H9 (cell line): Measurements from ENCODE around the gene SECTM1. TPM values are rescaled to one million over a fixed set of nuclear protein-coding genes. Genes with fewer than 3 reads are reported as not detected.

ENCODE experiments used
- DNase-seq: peaks from one replicate; pipeline ENCODE4 v3.0.0-alpha.2; 2017
- H2AFZ ChIP-seq: one replicate; pipeline ENCODE4 v1.6.1; 2013; ENCODE audit warnings: mild to moderate bottlenecking, low read length, control low read depth, moderate library complexity
- H2AK5ac ChIP-seq: 2 replicates; pipeline ENCODE4 v1.6.1; 2013; ENCODE audit warnings: low read length, control low read depth, mixed read lengths; ENCODE audit not compliant: insufficient read length
- H2BK120ac ChIP-seq: one replicate; pipeline ENCODE4 v1.6.1; 2013; ENCODE audit warnings: low read depth, mild to moderate bottlenecking, low read length, control low read depth, inconsistent platforms; ENCODE audit not compliant: poor library complexity, severe bottlenecking
- H2BK12ac ChIP-seq: 2 replicates; pipeline ENCODE4 v1.6.1; 2013; ENCODE audit warnings: low read length, control low read depth, mixed read lengths, low read depth; ENCODE audit not compliant: insufficient read length
- H2BK15ac ChIP-seq: 2 replicates; pipeline ENCODE4 v1.6.1; 2013; ENCODE audit warnings: low read depth, low read length, control low read depth
- H2BK20ac ChIP-seq: one replicate; pipeline ENCODE4 v1.6.1; 2013; ENCODE audit warnings: low read depth, mild to moderate bottlenecking, low read length, control low read depth, inconsistent platforms; ENCODE audit not compliant: poor library complexity, severe bottlenecking
- H2BK5ac ChIP-seq: 2 replicates; pipeline ENCODE4 v1.6.1; 2013; ENCODE audit warnings: low read length, control low read depth, mixed read lengths; ENCODE audit not compliant: insufficient read length
- H3K14ac ChIP-seq: 2 replicates; pipeline ENCODE4 v1.6.1; 2013; ENCODE audit warnings: low read length, control low read depth; ENCODE audit not compliant: insufficient read depth
- H3K18ac ChIP-seq: 2 replicates; pipeline ENCODE4 v1.6.1; 2013; ENCODE audit warnings: low read depth, mild to moderate bottlenecking, mixed read lengths, low read length, control low read depth; ENCODE audit not compliant: insufficient read length
- H3K23ac ChIP-seq: 2 replicates; pipeline ENCODE4 v1.6.1; 2013; ENCODE audit warnings: low read length, control low read depth, mixed read lengths, low read depth; ENCODE audit not compliant: insufficient read length
- H3K23me2 ChIP-seq: 2 replicates; pipeline ENCODE4 v1.6.1; 2013; ENCODE audit warnings: low read depth, mild to moderate bottlenecking, mixed read lengths, low read length, control low read depth; ENCODE audit not compliant: insufficient read length, poor library complexity, severe bottlenecking
- H3K27ac ChIP-seq: 2 replicates; pipeline ENCODE4 v1.5.1; 2013; ENCODE audit warnings: low read length, control low read depth, mixed read lengths, low read depth; ENCODE audit not compliant: insufficient read length
- H3K27me3 ChIP-seq: 2 replicates; pipeline ENCODE4 v1.6.1; 2013; ENCODE audit warnings: low read length, control low read depth, inconsistent platforms; ENCODE audit not compliant: insufficient read depth
- H3K4ac ChIP-seq: 2 replicates; pipeline ENCODE4 v1.6.1; 2013; ENCODE audit warnings: low read depth, mild to moderate bottlenecking, control low read depth, inconsistent platforms, low read length, moderate library complexity
- H3K4me1 ChIP-seq: 2 replicates; pipeline ENCODE4 v1.6.1; 2013; ENCODE audit warnings: low read length, control low read depth, inconsistent platforms; ENCODE audit not compliant: insufficient read depth
- H3K4me2 ChIP-seq: 2 replicates; pipeline ENCODE4 v1.6.1; 2013; ENCODE audit warnings: low read length, control low read depth, mixed read lengths; ENCODE audit not compliant: insufficient read length, insufficient read depth
- H3K56ac ChIP-seq: 2 replicates; pipeline ENCODE4 v1.6.1; 2013; ENCODE audit warnings: low read depth, mild to moderate bottlenecking, mixed read lengths, low read length, control low read depth; ENCODE audit not compliant: insufficient read length
- H3K79me1 ChIP-seq: 2 replicates; pipeline ENCODE4 v1.6.1; 2013; ENCODE audit warnings: low read depth, mild to moderate bottlenecking, moderate library complexity, low read length, control low read depth, inconsistent platforms; ENCODE audit not compliant: insufficient read depth, poor library complexity, severe bottlenecking
- H3K79me2 ChIP-seq: 2 replicates; pipeline ENCODE4 v1.6.1; 2013; ENCODE audit warnings: low read length, control low read depth, inconsistent platforms; ENCODE audit not compliant: insufficient read depth
- H3K9ac ChIP-seq: 2 replicates; pipeline ENCODE4 v1.6.1; 2013; ENCODE audit warnings: low read length, control low read depth, mixed read lengths; ENCODE audit not compliant: insufficient read length; ENCODE audit errors: extremely low read depth
- H3K9me3 ChIP-seq: one replicate; pipeline ENCODE4 v1.6.1; 2013; ENCODE audit warnings: low read depth, low read length, inconsistent platforms; ENCODE audit not compliant: control insufficient read depth
- H3T11ph ChIP-seq: one replicate; pipeline ENCODE4 v1.6.1; 2013; ENCODE audit warnings: mild to moderate bottlenecking, low read length, control low read depth, inconsistent platforms
- H4K20me1 ChIP-seq: one replicate; pipeline ENCODE4 v1.6.1; 2013; ENCODE audit not compliant: control insufficient read depth, insufficient read length, insufficient read depth
- H4K5ac ChIP-seq: 2 replicates; pipeline ENCODE4 v1.6.1; 2013; ENCODE audit warnings: low read depth, mild to moderate bottlenecking, mixed read lengths, low read length, control low read depth; ENCODE audit not compliant: insufficient read length
- H4K8ac ChIP-seq: replicated peaks from 2 replicates; pipeline ENCODE4 v1.6.1; 2013; ENCODE audit warnings: low read length, control low read depth, mixed read lengths, low read depth; ENCODE audit not compliant: insufficient read length
- H4K91ac ChIP-seq: 2 replicates; pipeline ENCODE4 v1.6.1; 2013; ENCODE audit warnings: low read depth, mild to moderate bottlenecking, moderate library complexity, mixed read lengths, low read length, control low read depth; ENCODE audit not compliant: insufficient read length
- H3K27ac Mint-ChIP-seq, 3 experiments: 2 replicates in 2 of 3; 3 replicates in 1 of 3; pipeline ENCODE4 v1.8.0; 2020 to 2021; ENCODE audit warnings: mixed read lengths in 3 of 3, mild to moderate bottlenecking in 1 of 3, moderate library complexity in 1 of 3
- H3K27me3 Mint-ChIP-seq: 2 replicates; pipeline ENCODE4 v1.8.0; 2021; ENCODE audit warnings: low read depth, mild to moderate bottlenecking, moderate library complexity, mixed read lengths
- H3K36me3 Mint-ChIP-seq, 3 experiments: 2 replicates in 2 of 3; 3 replicates in 1 of 3; pipeline ENCODE4 v1.8.0; 2020 to 2021; ENCODE audit warnings: low read depth in 3 of 3, mixed read lengths in 3 of 3; ENCODE audit not compliant: insufficient read depth in 1 of 3
- H3K4me1 Mint-ChIP-seq, 2 experiments: 2 replicates each; pipeline ENCODE4 v1.8.0; 2020; ENCODE audit warnings: mixed read lengths in 2 of 2
- H3K4me3 Mint-ChIP-seq, 2 experiments: 2 replicates in 1 of 2; 3 replicates in 1 of 2; pipeline ENCODE4 v1.8.0; 2020 to 2021; ENCODE audit warnings: mild to moderate bottlenecking in 2 of 2, mixed read lengths in 2 of 2, moderate library complexity in 1 of 2
- H3K9me3 Mint-ChIP-seq, 2 experiments: 2 replicates in 1 of 2; 3 replicates in 1 of 2; pipeline ENCODE4 v1.8.0; 2020; ENCODE audit warnings: mild to moderate bottlenecking in 2 of 2, mixed read lengths in 2 of 2, moderate library complexity in 1 of 2
- WGBS: extraction: QIAGEN DNeasy Blood & Tissue Kit; methylation state at CpG from one replicate; pipeline ENCODE4 v1.1.7; 2013; ENCODE audit warnings: missing lambda C conversion rate, low lambda C conversion rate, mixed read lengths; ENCODE audit not compliant: insufficient read length; ENCODE audit errors: extremely low coverage; 5-methylcytosine and 5-hydroxymethylcytosine counted together
- total RNA-seq: library from RNA; stranded (reverse); gene quantifications from 2 replicates; pipeline ENCODE4 v1.2.1, GENCODE V29; 2021
- TF ChIP-seq, protein P1 (sequence below): fragments of 200-600 bp; sonication (generic); conservative IDR thresholded peaks from 3 replicates; pipeline ENCODE4 v1.8.0; 2021; ENCODE audit warnings: antibody characterized with exemption, mild to moderate bottlenecking

Gene SECTM1
- total RNA-seq, 1 experiment from 2014 or later = 0.28 TPM

DNA sequence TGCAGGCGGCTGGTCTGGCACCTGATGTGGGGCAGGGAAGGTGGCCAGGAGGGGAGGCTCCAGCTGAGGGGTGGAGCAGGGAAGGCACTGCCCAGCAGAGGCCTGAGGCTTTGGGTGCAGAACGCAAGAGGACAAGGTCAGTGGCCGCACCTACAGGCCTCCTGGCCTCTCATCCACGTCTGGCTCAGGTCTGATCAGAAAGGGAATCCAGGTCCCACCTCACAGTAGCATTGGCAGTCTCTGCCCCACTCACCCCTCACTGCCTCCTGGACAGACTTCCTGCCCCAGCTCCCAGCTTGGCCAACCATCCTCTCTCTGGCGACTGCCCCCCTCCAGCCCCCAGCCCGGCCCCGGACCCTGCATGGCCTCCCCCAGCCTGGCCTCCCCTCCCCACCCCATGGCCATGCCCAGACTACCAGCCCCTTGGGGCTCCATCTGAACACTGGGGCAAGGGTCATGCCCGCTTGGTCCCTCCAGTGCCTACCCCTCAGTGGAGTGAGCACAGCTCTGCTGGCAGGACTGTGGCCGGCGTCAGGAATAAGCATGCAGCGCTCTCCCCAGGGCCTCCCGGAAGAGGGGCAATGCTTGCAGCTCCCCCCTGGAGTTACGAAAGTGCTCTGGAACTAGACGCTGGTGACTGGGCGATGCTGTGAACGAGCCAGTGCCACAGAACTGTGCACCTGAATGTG, 42.6 kb upstream of the SECTM1 start:
- Mint-ChIP-seq H3K27me3 (peaks cover 34% of the 10 kb centered on the region), H3K9me3 (no peaks in the 10 kb centered on the region; a peak in 1 of 5 replicates), H3K36me3 (no peaks in the 10 kb centered on the region), H3K4me3 (no peak overlapping the region), H3K27ac (no peak overlapping the region), H3K4me1 (peaks cover 3 to 11% of the 10 kb centered on the region in 2 experiments)
- Histone ChIP-seq H3K4me1 (no peaks in the 10 kb centered on the region; the same call in 1 of the 2 replicates), H3T11ph (no peak overlapping the region), H3K23me2 (peaks cover 7% of the 10 kb centered on the region), H4K5ac (no peak overlapping the region), H4K8ac (no peak overlapping the region), H3K79me1 (no peaks in the 10 kb centered on the region), H3K79me2 (no peaks in the 10 kb centered on the region), H3K56ac (no peak overlapping the region), H3K4ac (no peak overlapping the region), H3K14ac (no peak overlapping the region; the same call in 1 of the 2 replicates), H2BK20ac (no peak overlapping the region), H4K20me1 (no peaks in the 10 kb centered on the region), H2BK15ac (no peak overlapping the region), H3K18ac (no peak overlapping the region), H3K27ac (no peak overlapping the region), H3K4me2 (no peak overlapping the region), H2BK5ac (no peak overlapping the region), H4K91ac (no peak overlapping the region), H3K9me3 (no peaks in the 10 kb centered on the region), H3K23ac (no peak overlapping the region), H3K27me3 (peaks cover 8% of the 10 kb centered on the region), H2AFZ (no peak overlapping the region), H2BK12ac (no peak overlapping the region), H2AK5ac (no peak overlapping the region), H3K9ac (no peak overlapping the region), H2BK120ac (no peak overlapping the region)
- TF ChIP-seq, protein P1, sequence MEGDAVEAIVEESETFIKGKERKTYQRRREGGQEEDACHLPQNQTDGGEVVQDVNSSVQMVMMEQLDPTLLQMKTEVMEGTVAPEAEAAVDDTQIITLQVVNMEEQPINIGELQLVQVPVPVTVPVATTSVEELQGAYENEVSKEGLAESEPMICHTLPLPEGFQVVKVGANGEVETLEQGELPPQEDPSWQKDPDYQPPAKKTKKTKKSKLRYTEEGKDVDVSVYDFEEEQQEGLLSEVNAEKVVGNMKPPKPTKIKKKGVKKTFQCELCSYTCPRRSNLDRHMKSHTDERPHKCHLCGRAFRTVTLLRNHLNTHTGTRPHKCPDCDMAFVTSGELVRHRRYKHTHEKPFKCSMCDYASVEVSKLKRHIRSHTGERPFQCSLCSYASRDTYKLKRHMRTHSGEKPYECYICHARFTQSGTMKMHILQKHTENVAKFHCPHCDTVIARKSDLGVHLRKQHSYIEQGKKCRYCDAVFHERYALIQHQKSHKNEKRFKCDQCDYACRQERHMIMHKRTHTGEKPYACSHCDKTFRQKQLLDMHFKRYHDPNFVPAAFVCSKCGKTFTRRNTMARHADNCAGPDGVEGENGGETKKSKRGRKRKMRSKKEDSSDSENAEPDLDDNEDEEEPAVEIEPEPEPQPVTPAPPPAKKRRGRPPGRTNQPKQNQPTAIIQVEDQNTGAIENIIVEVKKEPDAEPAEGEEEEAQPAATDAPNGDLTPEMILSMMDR = no peak
- WGBS = no CpG with 5 or more reads among the region's 16 CpGs
- no peak for DNase-seq
